T-helper 1 cell treated with Interleukin-12 subunit alpha and Interleukin-12 subunit beta and Interleukin-4 antibody, amounts not matched to agents 30 ng/mL and 1 ng/mL, for 36 hours (primary cell): ENCODE results near the gene HDAC7. TPM values are rescaled to one million over a fixed set of nuclear protein-coding genes. Genes with fewer than 3 reads are reported as not detected.
"Not testable (repeated sequence)": the region's sequence is repeated elsewhere in the genome, so short reads cannot be mapped to it uniquely, and the experiment has no call there.

Experiments used
- intact Hi-C: fragments of 100-400 bp; cut with micrococcal nuclease; formaldehyde crosslinking; loops from one replicate; pipeline ENCODE4 v1.15.1; 2024
- total RNA-seq: library from RNA; stranded (reverse); gene quantifications from 2 replicates; pipeline ENCODE4 v1.2.3, GENCODE V29; 2022

HDAC7 gene
- total RNA-seq, 1 donor from 2014 or later: 214 TPM

GRCh38 chr12:47850153-47851084, 30.7 kb upstream of the HDAC7 start:
- intact Hi-C loops: no loop called here

DNA sequence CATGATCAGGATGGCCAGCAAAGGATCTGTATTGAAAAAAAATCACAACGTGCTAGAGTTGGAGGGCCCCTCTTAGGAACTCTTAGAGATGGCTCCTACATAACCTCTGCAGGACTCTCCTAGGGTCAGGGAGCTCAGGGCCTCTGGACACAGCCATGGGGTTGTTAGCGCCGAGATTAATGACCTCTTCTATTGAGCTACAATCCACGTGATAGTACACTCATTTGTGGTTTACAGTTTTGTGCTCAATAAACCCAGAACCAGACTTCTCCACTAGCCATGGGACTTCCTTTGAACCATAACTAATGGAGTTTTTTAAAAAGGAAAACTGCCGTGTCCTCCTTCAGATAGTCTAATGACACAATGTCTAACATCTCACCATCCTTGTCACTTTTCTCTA, 29.6 kb upstream of the HDAC7 start:
- intact Hi-C loops: no loop called here

DNA sequence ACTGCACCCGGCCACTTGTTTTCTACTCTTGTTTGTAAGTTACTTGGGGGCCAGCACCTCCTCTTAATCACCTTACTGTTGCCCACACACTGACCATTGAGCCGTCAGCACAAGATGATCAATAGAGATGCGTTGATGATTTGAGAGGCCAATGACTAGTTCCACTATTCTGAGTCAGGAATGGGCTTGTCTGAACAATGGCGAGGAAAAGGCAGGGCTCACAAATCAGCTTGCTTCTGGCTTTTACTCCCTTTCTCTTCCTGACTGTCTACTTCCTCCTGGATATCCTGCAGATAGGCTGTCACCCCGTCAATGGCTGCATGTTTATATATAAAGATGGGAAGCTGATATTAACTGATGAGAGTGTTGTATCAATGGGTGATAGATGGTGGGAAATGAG, 29.1 kb upstream of the HDAC7 start:
- intact Hi-C loops: no loop called here

DNA sequence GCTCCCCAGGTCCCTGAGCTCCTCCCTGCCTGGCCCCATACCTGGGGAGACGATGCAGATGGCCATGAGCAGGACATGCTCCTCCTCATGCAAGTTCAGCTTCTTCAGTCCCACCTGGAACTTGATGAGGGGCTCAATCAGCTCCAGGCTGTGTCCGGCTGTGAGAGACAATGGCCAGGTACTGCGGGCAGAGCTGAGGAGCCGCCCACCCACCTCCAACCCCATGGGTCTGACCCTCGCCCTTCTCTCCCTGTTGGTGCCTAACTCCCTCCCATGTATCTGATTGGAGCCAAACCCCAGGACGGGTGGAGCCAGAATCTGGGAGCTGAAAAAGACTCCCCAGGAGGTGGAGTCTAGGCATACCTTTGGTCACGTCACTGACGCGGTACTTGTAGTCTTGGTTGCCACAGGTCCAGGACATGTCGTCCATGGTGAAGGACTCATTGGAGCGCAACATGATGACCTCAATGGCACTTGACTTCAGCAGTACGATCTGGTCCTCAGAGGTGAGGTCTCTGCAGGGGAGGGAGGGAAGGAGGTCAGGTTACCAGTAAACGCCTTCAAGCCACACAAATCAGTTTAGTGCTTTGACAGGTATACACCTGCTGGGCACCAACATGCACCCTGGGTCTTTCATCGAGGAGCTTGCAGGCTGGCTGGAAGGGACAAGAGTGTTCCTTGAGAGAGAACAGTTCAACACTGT, 26.7 kb upstream of the HDAC7 start:
- intact Hi-C loops: no loop called here

GRCh38 chr12:47845081-47845480, 25.4 kb upstream of the HDAC7 start:
- intact Hi-C loops: no loop called here

DNA sequence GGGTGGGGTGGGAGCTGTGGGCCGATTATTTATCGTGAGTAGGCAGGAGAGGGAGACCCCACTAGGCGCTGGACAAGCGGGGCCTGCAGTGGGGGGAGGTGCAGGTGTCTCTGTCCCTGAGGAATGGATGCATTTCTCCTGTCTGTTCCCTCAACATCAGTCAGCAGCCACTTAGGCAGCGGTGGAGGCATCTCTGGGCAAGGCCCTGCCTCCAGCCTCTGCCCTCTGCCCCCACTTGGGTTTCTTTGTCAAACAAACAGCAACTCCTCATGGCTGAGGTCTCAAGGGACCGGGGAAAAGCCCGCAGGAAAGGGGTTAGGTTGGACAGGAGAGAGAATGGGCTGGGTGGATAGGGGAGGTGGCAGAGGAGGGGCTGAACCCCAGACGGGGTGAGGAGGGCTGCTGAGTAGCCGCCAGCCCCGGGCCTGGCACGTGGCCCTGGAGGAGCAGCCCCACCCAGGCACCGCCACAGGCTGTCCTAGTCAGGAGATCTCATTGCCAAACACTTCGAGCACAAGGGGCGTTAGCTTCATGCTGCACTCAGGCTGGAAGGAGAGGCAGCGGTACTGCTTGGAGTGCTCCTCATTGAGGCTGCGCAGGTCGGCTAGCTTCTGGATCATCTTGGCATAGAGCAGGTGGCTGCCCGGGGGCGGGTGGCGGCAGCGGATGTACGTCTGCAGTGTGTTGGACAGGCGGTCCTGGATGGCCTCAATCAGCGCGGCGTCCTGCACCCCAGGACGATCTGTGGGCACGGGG, 24.7 kb upstream of the HDAC7 start:
- intact Hi-C loops: no loop called here

GRCh38 chr12:47843226-47843980, 23.7 kb upstream of the HDAC7 start:
- intact Hi-C loops: no loop called here

DNA sequence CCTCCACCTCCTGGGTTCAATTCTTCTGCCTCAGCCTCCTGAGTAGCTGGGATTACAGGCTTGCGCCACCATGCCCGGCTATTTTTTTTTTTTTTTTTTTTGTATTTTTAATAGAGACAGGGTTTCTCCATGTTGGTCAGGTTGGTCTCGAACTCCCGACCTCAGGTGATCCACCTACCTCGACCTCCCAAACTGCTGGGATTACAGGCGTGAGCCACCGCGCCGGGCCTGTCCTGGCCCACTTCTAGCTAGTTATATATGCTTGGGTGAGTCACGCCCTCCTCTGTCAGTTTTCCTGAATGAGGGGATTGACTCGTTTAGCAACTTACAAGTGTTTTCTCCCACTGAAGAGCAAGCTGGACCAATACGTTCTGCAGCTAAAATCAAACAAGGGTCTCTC, 22.8 kb upstream of the HDAC7 start:
- intact Hi-C loops: not testable (repeated sequence)

GRCh38 chr12:47841910-47842309, 22.2 kb upstream of the HDAC7 start:
- intact Hi-C loops: no loop called here

DNA sequence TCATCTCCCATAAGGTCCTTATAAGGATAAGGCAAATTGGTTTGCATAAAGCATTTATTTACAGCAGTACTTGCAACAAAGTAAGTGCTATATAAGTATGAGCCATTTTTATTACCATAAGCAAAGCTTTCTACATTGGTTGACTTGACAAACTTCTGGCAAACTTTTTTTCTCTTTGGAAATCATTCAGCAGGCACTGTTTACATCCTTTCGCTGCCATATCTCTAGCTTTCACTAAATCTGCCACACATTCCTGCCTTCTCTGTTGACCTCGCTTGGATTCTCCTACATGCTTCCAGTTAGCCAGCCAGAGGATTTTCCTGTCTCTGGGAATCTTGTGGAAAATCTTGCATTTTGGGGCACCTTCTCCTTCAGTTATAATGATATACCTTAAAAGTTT, 21.8 kb upstream of the HDAC7 start:
- intact Hi-C loops: no loop called here

DNA sequence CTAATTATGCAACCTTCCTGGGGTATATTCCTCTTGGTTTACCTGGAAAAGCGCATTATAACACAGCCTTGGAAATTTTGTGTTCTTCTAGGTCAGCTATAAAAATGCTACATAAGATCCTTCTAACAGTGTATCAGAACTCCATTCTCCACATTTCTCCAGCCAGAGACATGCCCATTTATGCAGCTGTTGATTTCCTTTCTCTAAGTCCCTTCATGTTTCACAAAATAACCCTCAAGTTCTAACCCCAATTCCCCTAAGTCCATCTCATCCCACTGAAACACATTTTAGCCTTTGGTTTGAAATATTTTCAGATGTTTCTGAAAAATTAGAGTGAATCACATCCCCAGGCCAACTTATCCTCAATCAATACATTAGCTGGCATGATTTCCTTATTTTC, 20.9 kb upstream of the HDAC7 start:
- intact Hi-C loops: no loop called here

- intact Hi-C loops: no loop called here
Measured at GRCh38 chr12:47839214-47839876, 19.6 kb upstream of the HDAC7 start.

- intact Hi-C loops: loop anchor here (1.0 kb wide), 1 partner anchor 187 kb away; no protein-coding TSS in a partner anchor
Measured at GRCh38 chr12:47838286-47838931, 18.7 kb upstream of the HDAC7 start.

- intact Hi-C loops: loop anchor here (1.0 to 2.0 kb wide), 7 partner anchors 35 to 186 kb away; no protein-coding TSS in a partner anchor
Measured at GRCh38 chr12:47837190-47838171, 17.8 kb upstream of the HDAC7 start.

GRCh38 chr12:47835831-47836155, 16.1 kb upstream of the HDAC7 start:
- intact Hi-C loops: loop anchor here (2.0 kb wide), 1 partner anchor 69 kb away; no protein-coding TSS in a partner anchor

- intact Hi-C loops: no loop called here
Measured at GRCh38 chr12:47835006-47835830, 15.5 kb upstream of the HDAC7 start.

DNA sequence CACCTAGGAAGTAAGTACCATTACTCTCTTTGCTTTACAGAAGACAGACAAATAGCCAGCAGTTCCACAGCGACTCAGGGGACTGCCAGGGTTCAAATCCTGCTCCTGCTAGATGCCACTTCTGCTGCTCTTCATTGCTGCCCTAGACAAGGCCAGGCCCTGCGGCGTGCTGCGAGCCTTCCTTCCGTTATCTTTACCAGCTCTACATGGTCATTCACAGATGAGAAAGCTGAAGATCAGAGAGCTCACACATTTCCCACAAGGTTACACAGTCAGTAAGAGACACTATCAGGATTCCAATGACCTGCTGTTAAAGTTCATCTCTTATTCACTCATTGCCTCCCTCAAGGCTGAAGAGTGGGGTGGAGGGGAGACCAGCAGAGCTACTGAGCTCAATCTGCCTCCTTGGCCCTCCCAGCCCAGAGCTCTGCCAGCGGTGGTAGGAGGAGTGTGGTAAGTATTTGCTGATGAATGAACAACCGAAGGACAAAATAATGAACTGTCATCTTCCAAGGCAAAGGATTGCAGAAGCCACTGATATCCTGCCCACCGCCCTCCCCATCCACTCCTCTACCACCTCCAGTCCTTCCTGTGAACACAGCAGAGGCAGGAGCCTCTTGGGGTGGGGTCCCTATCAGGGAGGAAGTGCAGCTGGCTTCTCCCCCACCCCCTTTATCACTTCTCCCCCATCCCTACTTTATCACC, 14.6 kb upstream of the HDAC7 start:
- intact Hi-C loops: no loop called here
